Stimulated activated CD8-positive, alpha-beta memory T cell treated with anti-CD3 and anti-CD28 coated beads, Interleukin-4, amount 100 ng/mL, for 24 hours (primary cell): ENCODE measurements around the gene SERPINE2.

Experiments used
- DNase-seq: peaks from one replicate; pipeline ENCODE4 v3.0.0-alpha.2; 2020; ENCODE audit warnings: low read depth

Gene SERPINE2, protein sequence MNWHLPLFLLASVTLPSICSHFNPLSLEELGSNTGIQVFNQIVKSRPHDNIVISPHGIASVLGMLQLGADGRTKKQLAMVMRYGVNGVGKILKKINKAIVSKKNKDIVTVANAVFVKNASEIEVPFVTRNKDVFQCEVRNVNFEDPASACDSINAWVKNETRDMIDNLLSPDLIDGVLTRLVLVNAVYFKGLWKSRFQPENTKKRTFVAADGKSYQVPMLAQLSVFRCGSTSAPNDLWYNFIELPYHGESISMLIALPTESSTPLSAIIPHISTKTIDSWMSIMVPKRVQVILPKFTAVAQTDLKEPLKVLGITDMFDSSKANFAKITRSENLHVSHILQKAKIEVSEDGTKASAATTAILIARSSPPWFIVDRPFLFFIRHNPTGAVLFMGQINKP

DNA sequence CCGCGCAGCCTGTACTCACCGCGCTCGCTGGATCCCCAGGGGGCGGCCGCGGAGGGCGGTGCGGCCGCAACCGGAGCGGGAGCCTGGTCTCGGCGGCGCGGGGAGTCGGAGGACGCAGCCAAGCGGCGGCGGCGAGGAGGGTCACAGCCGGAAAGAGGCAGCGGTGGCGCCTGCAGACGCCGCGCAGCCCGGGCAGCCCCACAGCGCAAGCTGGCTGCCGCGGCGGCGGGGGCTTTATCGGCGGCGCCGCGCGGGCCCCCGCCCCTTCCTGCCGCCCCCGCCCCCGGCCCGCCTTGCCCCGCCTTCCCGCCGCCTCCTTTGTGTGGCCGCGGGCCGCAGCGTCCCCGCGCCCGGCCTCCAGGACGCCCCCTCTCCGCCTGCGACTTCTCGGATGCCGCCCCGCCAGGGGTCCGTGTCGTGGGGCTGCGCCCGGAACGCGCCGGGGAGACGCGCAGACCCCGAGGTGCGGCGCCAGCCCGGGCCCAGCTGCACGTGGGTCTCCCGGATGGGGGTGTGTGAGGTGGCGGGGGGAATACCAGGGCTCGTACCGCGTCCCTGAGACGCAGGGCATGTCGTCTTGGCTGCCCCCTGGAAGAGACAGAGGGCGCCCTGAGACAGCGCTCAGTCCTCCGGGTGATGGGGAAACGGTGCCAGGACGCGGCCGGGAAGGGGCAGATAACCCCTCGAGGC, at the start of gene SERPINE2:
Gene SERPINE2, minus strand, starts transcription at position 207 of the 690 bp plus-strand sequence. CDS start 37,386 bp downstream, outside the sequence.
- DNase-seq: peak; percentile 42

DNA sequence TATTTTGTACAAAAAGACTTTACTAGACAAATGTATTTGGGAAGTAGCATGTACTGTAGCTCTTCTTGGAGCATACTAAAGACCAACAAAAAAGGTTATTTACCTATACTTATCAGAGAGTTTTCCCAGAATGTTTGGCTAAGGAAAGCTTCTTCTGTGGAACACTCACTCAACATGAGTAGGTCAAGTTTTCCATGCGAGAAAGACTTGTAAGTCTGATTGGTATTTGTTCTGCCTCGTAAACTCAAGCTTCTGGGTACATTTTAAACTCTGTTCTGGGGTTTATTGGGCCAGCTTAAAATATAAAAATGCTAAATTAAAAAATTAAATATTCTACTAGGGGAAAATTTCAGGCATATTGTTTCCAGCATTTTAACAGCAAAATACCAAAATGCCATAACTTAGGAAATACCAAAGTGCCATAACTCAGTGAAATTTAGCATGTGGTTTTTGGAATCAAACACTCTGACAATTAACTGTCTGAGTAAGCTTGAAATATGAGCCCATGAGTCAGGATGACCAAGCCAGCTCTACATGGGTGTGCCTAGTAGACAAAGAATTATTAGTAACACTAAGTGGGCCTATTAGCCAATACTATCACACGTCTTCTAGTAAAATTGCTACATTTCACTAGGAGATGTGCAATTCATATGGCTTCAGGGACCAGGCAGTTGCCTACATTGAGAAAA, 47.3 kb upstream of the SERPINE2 start:
- DNase-seq: no peak

DNA sequence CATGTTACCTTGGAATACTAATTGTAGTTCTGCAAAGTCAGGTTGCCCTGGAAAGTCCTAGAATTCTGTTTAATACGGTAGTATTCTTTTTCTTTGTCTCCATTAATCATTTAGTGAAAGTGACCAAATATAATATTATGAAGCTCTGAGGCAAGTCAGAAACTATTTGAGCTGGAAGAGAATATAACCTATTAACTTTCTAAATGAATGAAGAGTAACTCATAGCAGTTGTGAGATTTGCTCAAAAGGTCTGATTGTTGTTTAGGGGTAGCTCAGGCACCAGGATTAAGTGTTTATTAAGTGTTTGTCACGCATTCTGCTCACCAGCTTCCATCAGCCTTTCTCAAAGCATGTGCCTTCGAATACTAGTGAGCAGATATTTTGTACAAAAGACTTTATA, 46.7 kb upstream of the SERPINE2 start:
- DNase-seq: no peak

DNA sequence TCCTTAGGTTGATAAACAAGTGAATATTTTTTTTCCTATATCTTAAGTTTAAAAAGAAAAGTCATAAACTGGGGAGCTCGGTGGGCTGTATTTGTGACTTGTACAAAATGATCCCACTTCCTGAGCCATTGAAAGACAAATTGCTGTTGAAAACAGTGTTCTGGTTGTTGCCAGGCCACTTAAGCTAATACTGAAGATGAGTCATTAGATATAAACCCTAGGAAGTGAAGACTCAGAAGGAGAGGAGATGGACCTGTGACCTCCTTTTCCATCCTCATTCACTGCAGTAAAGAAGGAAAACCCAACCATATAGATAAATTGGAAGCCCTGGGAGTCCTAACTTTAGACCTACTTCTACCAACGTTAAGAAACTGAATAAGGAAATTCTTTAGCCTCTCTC, 46.2 kb upstream of the SERPINE2 start:
- no peak for DNase-seq

DNA sequence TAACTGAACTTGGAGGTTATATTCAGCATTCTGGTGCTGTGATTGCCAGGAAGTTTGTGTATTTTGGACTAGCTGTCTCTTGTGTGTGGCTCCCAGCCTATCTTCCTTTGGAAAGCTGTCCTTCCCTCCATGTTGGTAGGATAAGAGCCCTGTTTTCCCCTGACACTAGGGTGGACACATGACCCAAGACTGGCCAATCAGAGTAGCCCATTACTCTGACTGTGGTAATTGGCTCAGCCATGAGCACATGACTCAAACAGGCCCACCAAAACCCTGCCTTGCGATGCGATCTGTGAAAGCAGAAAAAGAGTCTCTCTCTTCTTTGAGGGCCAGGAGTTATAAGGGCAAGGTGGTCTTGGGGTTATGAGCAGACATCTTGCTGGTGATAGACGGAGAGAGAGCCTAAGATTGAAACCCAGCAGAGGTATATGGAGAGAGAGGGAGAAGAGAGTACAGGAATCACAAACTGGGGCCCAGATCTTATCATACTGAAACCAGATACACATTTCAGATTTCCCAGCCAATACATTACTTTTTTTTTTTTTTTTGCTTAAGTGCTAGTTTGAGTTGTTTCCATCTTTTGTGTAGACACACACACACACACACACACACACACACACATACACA, 45.3 kb upstream of the SERPINE2 start:
- DNase-seq: no peak

DNA sequence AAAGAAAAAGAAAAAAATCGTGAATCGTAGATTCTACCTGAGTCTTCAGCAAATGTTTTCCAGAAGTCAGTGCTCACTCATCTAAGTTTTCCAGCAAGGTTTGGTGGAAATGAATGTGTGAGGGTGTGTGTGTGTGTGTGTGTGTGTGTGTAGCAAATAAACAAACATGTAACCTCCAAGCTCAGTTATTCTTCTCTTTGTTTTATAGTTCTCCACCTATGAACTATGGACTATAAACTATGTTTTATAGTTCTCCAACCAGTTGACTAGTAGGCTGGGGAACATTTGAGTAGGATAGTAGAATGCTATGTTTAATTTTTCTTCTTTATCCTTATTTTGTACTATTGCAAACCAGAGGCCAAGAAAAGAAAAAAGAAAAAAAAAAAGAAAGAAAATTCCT, 44.6 kb upstream of the SERPINE2 start:
- no peak for DNase-seq

DNA sequence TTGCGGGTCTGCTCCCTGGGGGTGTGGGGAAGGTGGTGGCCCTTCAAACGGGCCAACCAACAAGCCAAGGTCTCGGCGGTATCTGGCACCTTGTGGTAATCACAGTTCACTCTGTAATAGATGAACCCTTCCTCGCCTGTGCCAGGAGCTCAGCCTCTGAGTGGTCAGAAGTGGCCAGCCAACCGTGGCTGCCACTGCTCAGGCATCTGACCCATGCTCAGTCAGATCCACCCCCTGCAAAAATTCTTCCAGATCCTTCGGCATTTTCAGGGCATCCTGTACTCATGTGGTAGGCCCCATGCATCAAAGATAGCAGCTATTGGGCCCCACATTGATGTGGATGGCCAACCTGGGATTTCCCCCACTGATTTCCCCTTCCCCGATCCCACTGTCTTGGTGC, 39.6 kb upstream of the SERPINE2 start:
- DNase-seq: no peak

DNA sequence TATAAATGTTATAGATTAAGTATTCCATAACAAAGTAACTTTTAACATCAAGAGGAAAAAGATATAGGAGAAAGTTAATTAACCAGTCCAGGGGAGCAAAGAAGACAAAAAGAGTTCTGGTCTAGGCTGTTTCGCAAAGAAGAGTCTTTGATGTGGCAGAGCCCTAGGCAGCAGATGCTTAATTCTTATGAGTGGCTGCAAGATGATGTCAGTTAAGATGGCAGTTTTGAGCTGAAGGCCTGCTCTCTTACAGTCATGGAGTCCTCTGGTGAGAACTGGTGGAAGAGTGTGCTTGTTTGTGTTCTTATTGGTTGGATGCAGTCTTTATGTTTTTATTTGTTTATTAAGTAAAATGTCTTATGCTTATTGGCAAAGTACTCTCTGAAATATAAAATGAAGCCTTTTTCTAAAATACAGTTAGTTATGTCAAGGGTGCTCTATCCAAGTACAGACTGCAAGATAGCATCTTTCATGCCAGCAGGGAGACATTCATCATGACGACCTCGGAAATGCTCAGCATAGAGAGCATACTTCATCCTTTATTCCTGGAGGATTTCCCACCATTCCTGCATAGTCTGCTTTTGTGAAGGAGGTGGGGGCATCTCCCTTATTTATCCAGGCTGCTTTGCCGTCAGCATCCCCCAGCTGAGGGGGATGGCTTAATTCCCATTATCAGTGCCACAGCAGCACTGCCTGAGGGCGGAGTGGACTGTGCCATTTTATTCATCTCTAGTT, 38.9 kb upstream of the SERPINE2 start:
- DNase-seq: no peak

DNA sequence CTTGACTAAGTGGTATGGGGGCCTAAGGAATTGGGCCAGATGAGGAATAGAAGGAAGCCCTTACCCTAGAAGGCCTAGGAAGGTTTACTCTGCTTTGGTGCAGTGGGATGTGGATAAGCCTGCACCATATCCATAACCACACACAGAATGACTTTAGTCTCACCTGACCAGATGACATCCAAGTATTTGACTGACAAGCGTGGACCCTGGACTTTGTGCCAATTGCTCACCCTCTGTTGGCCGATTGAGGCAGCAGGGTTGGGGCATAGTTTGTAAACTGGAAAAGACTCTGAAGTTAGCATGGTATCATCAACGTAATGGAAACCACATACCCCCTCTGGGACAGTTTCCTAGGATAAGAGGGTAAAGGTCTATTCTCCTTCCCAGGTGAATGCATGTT, 36.5 kb upstream of the SERPINE2 start:
- no peak for DNase-seq

DNA sequence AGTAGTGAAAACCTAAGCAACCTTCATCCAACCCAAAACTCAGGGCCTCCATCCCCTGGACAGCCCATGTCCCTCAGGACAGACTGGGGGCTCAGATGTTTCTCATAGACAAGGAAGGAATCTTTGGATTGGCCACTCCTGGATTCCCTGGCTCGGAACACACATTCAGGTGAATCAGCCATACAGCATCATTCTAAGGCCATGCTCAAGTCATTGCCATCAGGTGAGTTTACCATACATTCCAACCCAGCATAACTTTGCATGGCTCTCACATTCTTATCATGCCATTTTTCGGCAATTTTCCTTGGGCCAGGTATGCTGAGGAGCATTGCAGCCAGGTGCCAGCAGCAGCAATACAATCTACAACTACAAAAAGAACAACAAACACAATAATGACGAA, 34.6 kb upstream of the SERPINE2 start:
- DNase-seq: no peak

DNA sequence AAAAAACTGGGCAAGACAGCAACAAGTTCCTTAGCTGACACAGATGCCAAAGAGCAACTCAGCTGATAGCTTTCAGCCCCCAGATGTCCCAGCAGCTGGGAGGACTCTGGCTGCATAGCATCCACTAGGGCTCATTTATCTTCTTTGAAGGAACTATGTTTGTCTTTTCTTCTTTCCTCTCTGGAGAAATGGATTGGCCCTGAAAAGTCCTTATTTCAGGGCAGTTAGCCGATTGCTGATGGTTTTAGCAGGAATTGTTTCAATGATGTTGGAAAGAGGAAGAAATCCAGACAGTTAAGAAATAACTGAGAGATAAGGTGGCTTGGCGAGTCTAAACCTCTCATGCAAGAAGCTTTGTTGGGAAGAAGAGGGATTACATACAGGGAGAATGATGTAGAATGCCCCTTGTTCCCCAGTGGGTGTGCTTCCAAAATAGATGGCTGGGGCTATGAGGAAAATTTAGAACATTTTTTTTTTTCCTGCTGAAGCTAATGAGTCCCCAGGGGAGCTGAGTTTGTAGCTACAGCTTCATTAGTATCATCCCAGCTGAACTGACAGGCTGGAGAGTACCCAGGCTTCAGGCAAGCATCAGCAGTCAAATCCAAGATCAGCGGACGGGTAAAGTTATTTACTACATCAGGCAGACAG, 33.6 kb upstream of the SERPINE2 start:
- DNase-seq: no peak

DNA sequence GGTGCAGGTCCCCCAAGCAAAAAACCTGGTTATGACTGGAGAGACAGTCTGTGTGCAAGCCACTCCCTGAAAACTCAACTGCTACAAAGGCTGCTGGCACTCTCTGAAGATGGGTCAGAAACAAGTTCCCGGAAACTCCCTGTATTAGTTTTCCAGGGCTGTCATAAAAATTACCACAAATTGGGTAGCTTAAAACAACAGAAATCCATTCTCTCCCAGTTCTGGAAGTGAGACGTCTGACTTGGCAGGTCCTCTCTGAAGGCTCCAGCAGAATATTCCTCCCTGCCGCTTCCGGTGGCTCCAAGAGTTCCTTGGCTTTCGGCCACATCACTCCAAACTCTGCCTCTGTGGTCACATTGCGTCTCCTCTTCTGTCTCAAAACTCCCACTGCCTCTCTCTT, 30.1 kb upstream of the SERPINE2 start:
- DNase-seq: no peak

DNA sequence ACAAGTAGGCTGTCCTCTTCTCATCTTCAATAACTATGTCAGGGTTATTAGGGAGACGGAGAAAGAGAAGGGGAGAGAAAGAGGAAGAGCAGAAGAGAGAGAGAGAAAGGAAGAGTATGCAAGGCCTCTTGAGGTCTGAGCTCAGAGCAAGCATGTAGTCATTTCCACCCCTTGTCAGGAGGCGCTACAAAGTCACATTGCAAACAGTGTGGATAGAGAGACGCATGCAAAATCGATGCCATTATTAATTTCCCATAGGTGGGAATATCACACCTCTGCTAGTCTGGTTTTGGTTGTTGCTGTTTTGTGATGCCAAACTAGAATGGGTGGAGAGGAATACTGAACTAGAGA, 24.2 kb upstream of the SERPINE2 start:
- DNase-seq: no peak

DNA sequence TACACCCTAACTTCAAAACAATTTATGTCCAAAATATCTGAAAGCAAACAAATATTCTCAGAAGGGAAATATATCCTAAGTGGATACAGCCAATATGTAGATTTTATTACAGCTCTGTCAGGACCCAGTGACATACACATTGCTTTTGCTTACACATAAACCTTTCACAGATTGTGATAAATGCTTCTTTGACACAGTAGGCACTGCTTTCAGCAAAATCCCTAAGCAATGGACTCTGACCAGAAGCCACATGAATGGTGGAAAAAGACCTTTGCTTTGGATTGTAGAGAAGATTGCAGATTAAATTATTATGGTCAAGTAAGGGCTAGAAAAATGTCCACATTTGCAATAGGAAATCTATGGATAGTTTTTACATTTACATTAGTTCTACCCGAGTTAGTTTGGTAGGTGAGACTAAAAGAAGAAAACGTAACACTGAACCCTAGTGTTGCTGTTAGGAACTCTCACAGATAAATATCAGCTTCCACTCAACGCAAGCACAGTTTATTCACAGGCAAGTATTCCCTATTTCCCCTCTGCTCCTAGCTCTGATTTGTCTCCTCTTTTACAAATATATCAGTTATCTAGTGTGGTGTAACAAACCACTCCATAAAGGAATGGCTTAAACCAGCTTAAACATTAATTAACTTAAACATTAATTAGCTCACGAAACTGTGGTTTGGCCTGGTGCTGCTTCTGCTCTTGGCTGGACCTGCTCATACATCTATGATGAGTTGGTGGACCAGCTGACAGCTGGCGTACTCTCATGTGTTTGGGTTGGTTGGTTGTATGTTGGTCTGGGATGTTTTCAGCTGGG, 23.6 kb upstream of the SERPINE2 start:
- DNase-seq: no peak

DNA sequence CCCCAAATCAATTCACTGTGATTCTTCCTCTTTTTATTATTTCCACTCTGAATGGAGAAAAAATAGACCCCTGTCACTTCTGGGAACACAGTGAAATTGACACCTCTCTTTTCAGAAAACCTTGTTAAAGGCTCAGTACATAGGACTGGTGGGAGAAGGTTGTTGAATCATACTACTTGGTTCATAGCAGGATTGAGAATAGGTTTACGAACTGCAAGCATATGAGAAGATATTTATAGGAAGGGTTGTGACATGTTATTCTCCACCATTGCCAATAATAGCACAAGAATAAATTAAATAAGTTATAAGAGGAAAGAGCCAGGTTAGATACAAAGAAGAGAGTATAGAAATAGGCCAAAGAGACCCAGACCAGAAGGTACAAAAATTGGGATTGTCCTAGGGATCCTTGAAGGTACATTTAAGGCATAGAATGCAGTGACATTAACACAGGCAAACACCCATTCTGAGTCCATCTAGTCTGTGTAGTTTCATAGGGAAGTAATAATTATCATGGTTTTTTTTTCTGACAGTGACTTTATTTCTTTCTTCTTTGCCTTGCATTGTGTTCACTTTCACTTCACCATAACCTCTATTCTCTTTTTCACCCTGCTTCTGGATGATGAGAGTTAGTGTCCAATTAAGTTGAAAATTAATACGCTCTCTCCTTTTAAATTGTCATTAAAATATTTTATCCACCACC, 21.8 kb upstream of the SERPINE2 start:
- no peak for DNase-seq

DNA sequence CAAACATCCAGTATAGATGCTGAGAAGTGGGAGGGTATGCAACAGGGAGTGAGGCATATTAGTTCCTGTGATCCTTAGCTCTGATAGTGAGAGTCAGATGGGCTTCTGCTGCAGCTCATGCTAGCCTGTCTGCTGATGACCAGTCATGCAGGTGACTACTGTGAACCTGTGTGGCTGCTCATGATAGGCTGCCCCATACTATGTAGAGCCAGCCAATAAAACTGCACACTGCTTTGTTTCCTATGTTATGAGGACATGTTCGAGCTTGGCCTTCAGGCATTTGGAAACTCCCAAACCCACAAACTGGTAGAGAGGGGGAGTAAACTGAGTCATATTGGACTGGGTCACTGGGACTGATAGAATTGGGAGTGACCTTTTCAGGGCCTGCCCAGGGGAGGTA, 20.1 kb upstream of the SERPINE2 start:
- DNase-seq: no peak

DNA sequence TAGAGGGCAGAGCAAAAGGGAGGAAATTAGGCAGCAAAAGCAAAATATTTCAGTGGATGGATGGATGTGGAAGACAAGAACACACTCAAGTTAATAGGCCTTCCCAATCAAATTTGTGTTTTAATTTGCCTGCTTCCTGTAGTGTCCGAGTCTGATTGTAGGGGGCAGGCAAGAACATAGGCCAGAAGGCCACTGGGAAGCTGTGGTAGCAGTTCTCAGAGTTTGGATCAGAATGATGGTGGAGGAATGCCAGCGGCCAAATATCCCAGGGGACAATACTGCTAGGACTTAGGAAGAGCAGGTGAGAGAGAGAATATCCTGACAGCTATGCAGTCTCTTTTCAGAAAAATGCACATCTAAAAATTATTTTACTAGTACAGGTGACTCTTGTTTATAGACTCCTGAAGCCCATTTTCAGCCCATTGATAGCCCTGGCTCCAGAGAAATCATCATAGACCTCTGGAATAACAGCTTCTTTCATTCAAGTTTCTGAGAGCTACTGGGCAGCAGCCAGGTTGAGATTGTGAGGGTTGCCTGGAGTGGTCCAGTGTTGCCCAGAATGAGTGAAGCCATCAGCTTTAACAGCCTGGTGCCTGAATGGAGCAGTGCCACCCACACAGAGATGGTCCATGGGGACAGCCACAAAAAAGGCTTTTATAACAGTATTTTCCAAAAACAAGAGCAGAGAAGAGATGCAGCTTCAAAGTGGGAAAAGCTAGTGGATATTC, 19.1 kb upstream of the SERPINE2 start:
- DNase-seq: no peak

DNA sequence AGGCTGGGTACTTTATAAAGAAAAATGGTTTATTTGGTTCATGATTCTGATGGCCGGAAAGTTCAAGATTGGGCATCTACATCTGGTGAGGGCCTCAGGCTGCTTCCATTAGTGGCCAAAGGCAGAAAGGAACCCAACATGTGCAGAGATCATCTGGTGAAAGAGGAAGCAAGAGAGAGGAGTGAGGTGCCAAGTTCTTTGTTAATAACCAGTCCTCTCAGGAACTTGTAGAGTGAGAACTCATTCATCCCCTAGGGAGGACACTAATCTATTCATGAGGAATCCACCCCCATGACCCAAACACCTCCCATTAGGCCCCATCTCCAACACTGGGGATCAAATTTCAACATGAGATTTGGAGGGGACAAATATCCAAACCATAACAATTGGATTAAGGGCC, 17.8 kb upstream of the SERPINE2 start:
- no peak for DNase-seq

DNA sequence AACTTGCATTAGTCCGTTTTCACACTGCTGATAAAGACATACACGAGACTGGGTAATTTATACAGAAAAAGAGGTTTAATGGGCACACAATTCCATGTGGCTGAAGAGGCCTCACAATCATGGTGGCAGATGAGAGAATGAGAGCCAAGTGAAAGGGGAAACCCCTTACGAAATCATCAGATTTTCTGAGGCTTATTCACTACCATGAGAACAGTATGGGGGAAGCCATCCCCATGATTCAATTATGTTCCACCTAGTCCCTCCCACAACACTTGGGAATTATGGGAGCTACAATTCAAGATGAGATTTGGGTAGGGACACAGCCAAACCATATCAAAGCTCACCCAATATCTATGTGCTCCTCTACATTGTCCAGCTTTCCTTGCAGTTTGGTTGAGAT, 16.0 kb upstream of the SERPINE2 start:
- DNase-seq: no peak
